ENCODE measurements around the gene HIRIP3.

HIRIP3 gene

GRCh38 chr16:29984764-29985147 is 10.7 kb downstream of the HIRIP3 start:
- DNase-seq (ENCODE audit: low read depth in 2 of 2, low spot score in 1 of 2) = no peak

GRCh38 chr16:29984137-29984763 is 11.2 kb downstream of the HIRIP3 start:
- no peak for DNase-seq (ENCODE audit: low read depth in 2 of 2, low spot score in 1 of 2)

GRCh38 chr16:29983420-29984136 is 11.8 kb downstream of the HIRIP3 start:
- DNase-seq (ENCODE audit: low read depth in 2 of 2, low spot score in 1 of 2) = no peak

GRCh38 chr16:29982560-29983419 is 12.6 kb downstream of the HIRIP3 start:
- no peak for DNase-seq (ENCODE audit: low read depth in 2 of 2, low spot score in 1 of 2)

- no peak for DNase-seq (ENCODE audit: low read depth in 2 of 2, low spot score in 1 of 2)
Observed at GRCh38 chr16:29978564-29979270, 16.7 kb downstream of the HIRIP3 start.

- DNase-seq (ENCODE audit: low read depth in 2 of 2, low spot score in 1 of 2) = no peak
Observed at GRCh38 chr16:29978081-29978480, 17.3 kb downstream of the HIRIP3 start.

- DNase-seq (ENCODE audit: low read depth in 2 of 2, low spot score in 1 of 2) = no peak
Observed at GRCh38 chr16:29977063-29977825, 18.2 kb downstream of the HIRIP3 start.

GRCh38 chr16:29975811-29976511 is 19.5 kb downstream of the HIRIP3 start:
- no peak for DNase-seq (ENCODE audit: low read depth in 2 of 2, low spot score in 1 of 2)

- no peak for DNase-seq (ENCODE audit: low read depth in 2 of 2, low spot score in 1 of 2)
Observed at GRCh38 chr16:29975134-29975538, 20.3 kb downstream of the HIRIP3 start.

GRCh38 chr16:29974291-29975133 is 20.9 kb downstream of the HIRIP3 start:
- DNase-seq (ENCODE audit: low read depth in 2 of 2, low spot score in 1 of 2) = no peak

GRCh38 chr16:29973384-29974246 is 21.8 kb downstream of the HIRIP3 start, which contains the start of gene TAOK2:
TSS of gene TAOK2 (plus strand) at chr16:29973868. CDS start at chr16:29977773, 3,905 bp downstream.
- DNase-seq (ENCODE audit: low read depth in 2 of 2, low spot score in 1 of 2) = peak; percentile 76 to 92

GRCh38 chr16:29972992-29973383 is 22.4 kb downstream of the HIRIP3 start:
- no peak for DNase-seq (ENCODE audit: low read depth in 2 of 2, low spot score in 1 of 2)

- DNase-seq (ENCODE audit: low read depth in 2 of 2, low spot score in 1 of 2) = no peak
Observed at GRCh38 chr16:29972500-29972899, 22.9 kb downstream of the HIRIP3 start.

GRCh38 chr16:29971304-29971703 is 24.1 kb downstream of the HIRIP3 start:
- DNase-seq (ENCODE audit: low read depth in 2 of 2, low spot score in 1 of 2) = no peak

GRCh38 chr16:29968205-29968604 is 27.2 kb downstream of the HIRIP3 start:
- no peak for DNase-seq (ENCODE audit: low read depth in 2 of 2, low spot score in 1 of 2)

- DNase-seq (ENCODE audit: low read depth in 2 of 2, low spot score in 1 of 2) = no peak
Observed at GRCh38 chr16:29963021-29963743, 32.2 kb downstream of the HIRIP3 start.

GRCh38 chr16:29962344-29962994 is 32.9 kb downstream of the HIRIP3 start:
- no peak for DNase-seq (ENCODE audit: low read depth in 2 of 2, low spot score in 1 of 2)
